Activated naive CD4-positive, alpha-beta T cell treated with anti-CD3 and anti-CD28 coated beads for 36 hours (primary cell): ENCODE results near the gene C14orf132. TPM values are rescaled to one million over a fixed set of nuclear protein-coding genes. Genes with fewer than 3 reads are reported as not detected.
A peak's percentile ranks its signal among the peaks of the same experiment; 100 is the strongest.

Experiments
- CTCF ChIA-PET: fragments of 350-600 bp; sonication (Branson Sonifier 250); formaldehyde crosslinking; loops from one replicate; lab custom pipeline; 2021; ENCODE audit warnings: antibody characterized with exemption; lab: Charles Lee
- DNase-seq: peaks from one replicate; pipeline ENCODE4 v3.0.0-alpha.2; 2020
- H3K27ac Mint-ChIP-seq: one replicate; pipeline ENCODE4 v1.8.0; 2021; ENCODE audit warnings: mild to moderate bottlenecking, mixed read lengths
- H3K27me3 Mint-ChIP-seq: one replicate; pipeline ENCODE4 v1.8.0; 2021; ENCODE audit warnings: low read depth, mixed read lengths
- H3K36me3 Mint-ChIP-seq: one replicate; pipeline ENCODE4 v1.8.0; 2021; ENCODE audit warnings: low read depth, mixed read lengths
- H3K4me1 Mint-ChIP-seq: one replicate; pipeline ENCODE4 v1.8.0; 2021; ENCODE audit warnings: low read depth, mixed read lengths
- H3K4me3 Mint-ChIP-seq: one replicate; pipeline ENCODE4 v1.8.0; 2021; ENCODE audit warnings: mild to moderate bottlenecking, moderate library complexity, mixed read lengths
- H3K9me3 Mint-ChIP-seq: one replicate; pipeline ENCODE4 v1.8.0; 2021; ENCODE audit warnings: mixed read lengths
- intact Hi-C: fragments of 100-400 bp; cut with micrococcal nuclease; formaldehyde crosslinking; loops from one replicate; pipeline ENCODE4 v1.15.1; 2023
- total RNA-seq, 2 experiments: library from RNA; stranded (reverse); gene quantifications; one replicate each; pipeline ENCODE4 v1.2.3, GENCODE V29; 2021

C14orf132 gene
- total RNA-seq, 2 experiments from 2014 or later: 3.2 to 4.9 TPM

GRCh38 chr14:96136371-96137005 is 97.3 kb downstream of the C14orf132 start:
- H3K36me3 Mint-ChIP-seq: no peaks in the 10 kb centered on the region
- CTCF ChIA-PET: interaction anchor here (0.7 to 1.0 kb wide), 2 partner anchors 34 to 214 kb away, joined by 3 read pairs; no protein-coding TSS in a partner anchor
- H3K4me3 Mint-ChIP-seq: no peak overlapping the region
- peaks cover 3% of the 10 kb centered on the region for H3K27me3 Mint-ChIP-seq
- intact Hi-C loops: no loop called here
- H3K4me1 Mint-ChIP-seq: no peaks in the 10 kb centered on the region
- peaks cover 7% of the 10 kb centered on the region for H3K9me3 Mint-ChIP-seq
- DNase-seq: peak; percentile 24
- H3K27ac Mint-ChIP-seq: no peak overlapping the region

DNA sequence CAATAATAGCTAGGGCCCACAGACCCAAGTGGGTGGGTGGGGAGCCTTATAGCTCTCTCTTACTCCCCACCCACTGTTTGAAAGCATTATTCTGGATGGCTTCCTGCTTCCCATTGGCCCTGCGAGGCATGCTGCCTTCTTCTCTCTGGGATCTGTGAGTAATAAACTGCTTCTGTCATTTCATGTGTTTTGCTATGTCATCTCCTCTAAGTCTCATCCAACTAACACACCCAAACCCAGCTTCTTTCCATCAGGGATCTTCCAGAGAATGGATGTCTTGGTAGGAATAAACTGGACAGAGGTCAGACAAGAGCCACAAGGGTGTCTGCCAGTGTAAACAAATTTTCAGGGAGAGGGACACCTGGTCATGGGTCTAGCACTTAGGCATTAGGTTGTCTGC is 99.1 kb downstream of the C14orf132 start:
- Mint-ChIP-seq H3K4me3 (no peak overlapping the region), H3K9me3 (peaks cover 7% of the 10 kb centered on the region), H3K36me3 (no peaks in the 10 kb centered on the region), H3K4me1 (no peaks in the 10 kb centered on the region), H3K27ac (no peak overlapping the region), H3K27me3 (peaks cover 3% of the 10 kb centered on the region)
- CTCF ChIA-PET: no interaction called here
- DNase-seq: no peak
- intact Hi-C loops: no loop called here

- no peak for DNase-seq
- peaks cover 7% of the 10 kb centered on the region for H3K9me3 Mint-ChIP-seq
- peaks cover 3% of the 10 kb centered on the region for H3K27me3 Mint-ChIP-seq
- no peaks in the 10 kb centered on the region for H3K4me1 Mint-ChIP-seq
- no peak overlapping the region for H3K4me3 Mint-ChIP-seq
- CTCF ChIA-PET: interaction anchor here (0.9 to 1.6 kb wide), 3 partner anchors 21 to 136 kb away, joined by 3 read pairs; no protein-coding TSS in a partner anchor
- intact Hi-C loops: no loop called here
- no peak overlapping the region for H3K27ac Mint-ChIP-seq
- H3K36me3 Mint-ChIP-seq: no peaks in the 10 kb centered on the region
These were observed 100.0 kb downstream of the C14orf132 start for GRCh38 chr14:96139169-96139568.

GRCh38 chr14:96139879-96140278 is 100.7 kb downstream of the C14orf132 start:
- CTCF ChIA-PET: interaction anchor here (0.9 to 1.6 kb wide), 3 partner anchors 21 to 135 kb away, joined by 3 read pairs; no protein-coding TSS in a partner anchor

DNA sequence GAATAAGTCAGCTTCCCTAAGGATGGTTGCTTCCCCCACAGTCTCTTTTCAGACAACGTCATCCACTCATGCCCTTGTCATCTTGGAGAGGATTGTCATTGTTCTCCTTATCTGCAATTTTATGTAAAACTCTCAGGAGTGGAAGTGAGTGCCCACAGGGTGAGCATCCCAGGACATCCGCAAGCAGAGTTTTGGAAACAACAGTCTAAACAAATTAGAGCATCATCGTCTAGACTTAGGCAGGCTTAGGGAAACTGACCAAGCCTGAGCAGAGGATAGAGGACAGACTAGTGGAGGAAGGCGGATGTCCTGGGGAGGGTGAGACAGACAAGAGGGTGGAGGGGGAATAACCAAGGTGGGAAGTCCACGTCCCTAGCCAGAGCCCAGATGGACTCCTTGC is 101.8 kb downstream of the C14orf132 start:
- intact Hi-C loops: no loop called here
- Mint-ChIP-seq H3K4me3 (no peak overlapping the region), H3K36me3 (no peaks in the 10 kb centered on the region), H3K27me3 (peaks cover 3% of the 10 kb centered on the region), H3K4me1 (no peaks in the 10 kb centered on the region), H3K9me3 (peaks cover 7% of the 10 kb centered on the region), H3K27ac (no peak overlapping the region)
- CTCF ChIA-PET: no interaction called here
- DNase-seq: no peak

More at GRCh38 chr14:96139879-96140278, 100.7 kb downstream of the C14orf132 start:
- Mint-ChIP-seq H3K36me3 (no peaks in the 10 kb centered on the region), H3K4me1 (no peaks in the 10 kb centered on the region), H3K9me3 (peaks cover 7% of the 10 kb centered on the region), H3K27me3 (peaks cover 3% of the 10 kb centered on the region), H3K4me3 (no peak overlapping the region), H3K27ac (no peak overlapping the region)
- DNase-seq: no peak
- intact Hi-C loops: no loop called here

Other genes with a start within 250 kb of the C14orf132 start
- not detected for gene TUNAR, start 162.5 kb upstream of the C14orf132 start, total RNA-seq
- gene BDKRB2, start 165.5 kb downstream of the C14orf132 start, total RNA-seq: under 1 TPM; 0.10 TPM
- gene BDKRB1, start 216.8 kb downstream of the C14orf132 start, total RNA-seq: not detected